HL-60 (cell line): ENCODE measurements around the gene BBOX1.
"Not testable (repeated sequence)": the region's sequence is repeated elsewhere in the genome, so short reads cannot be mapped to it uniquely, and the experiment has no call there.

Experiments used
- DNase-seq, 2 experiments: peaks; one replicate each; pipeline ENCODE4 v3.0.0-alpha.2; 2010 to 2020; ENCODE audit warnings: low read depth in 1 of 2, low spot score in 1 of 2
- H3K27ac ChIP-seq: fragments of 250-450 bp; sonication (Bioruptor Pico); replicated peaks from 2 replicates; pipeline ENCODE4 v1.5.1; 2020; ENCODE audit warnings: mild to moderate bottlenecking, moderate library complexity
- H3K27me3 ChIP-seq: fragments of 250-450 bp; sonication (Bioruptor Pico); 2 replicates; pipeline ENCODE4 v1.5.1; 2021; ENCODE audit warnings: mild to moderate bottlenecking, moderate library complexity; ENCODE audit not compliant: insufficient read depth, poor library complexity, severe bottlenecking
- H3K4me3 ChIP-seq: replicated peaks from 2 replicates; pipeline ENCODE4 v1.5.1; 2011; ENCODE audit warnings: mild to moderate bottlenecking, control low read depth, low read length; ENCODE audit not compliant: insufficient read depth
- GABPA ChIP-seq: IDR thresholded peaks from 2 replicates; pipeline ENCODE4 v1.6.1; 2012; ENCODE audit warnings: low read depth
- POLR2AphosphoS5 ChIP-seq: IDR thresholded peaks from 2 replicates; pipeline ENCODE4 v1.6.1; 2012; ENCODE audit warnings: low read depth
- SPI1 ChIP-seq: IDR thresholded peaks from 2 replicates; pipeline ENCODE4 v1.6.1; 2012; ENCODE audit warnings: low read depth, mild to moderate bottlenecking, borderline replicate concordance
- TF ChIP-seq, protein P1 (sequence below): IDR thresholded peaks from one replicate; pipeline ENCODE4 v1.5.1; 2011; ENCODE audit warnings: low read length, control low read depth, inconsistent platforms; ENCODE audit not compliant: insufficient read depth
- TF ChIP-seq, protein P2 (sequence below): IDR thresholded peaks from 2 replicates; pipeline ENCODE4 v1.6.1; 2012; ENCODE audit warnings: low read depth; ENCODE audit not compliant: insufficient replicate concordance

The BBOX1 gene

DNA sequence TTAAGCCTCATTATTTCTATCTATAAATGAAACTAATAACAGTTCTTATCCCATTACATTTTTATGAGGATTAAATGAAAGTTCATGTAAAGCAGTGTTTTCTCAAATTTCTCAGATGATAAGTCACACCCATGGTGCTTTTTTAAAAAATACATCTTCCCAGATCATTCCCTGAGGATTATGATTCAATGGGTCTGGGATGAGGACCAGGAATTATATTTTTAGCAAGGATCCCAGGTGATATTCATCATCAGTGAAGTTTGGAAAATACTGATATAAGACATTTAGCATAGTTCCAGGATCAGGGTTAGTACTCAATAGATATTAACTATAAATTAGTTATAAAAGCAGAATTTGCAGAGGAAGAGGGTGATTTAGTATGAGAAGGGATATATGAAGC lies 89.1 kb downstream of the BBOX1 start:
- no peaks in the 10 kb centered on the region for H3K27me3 ChIP-seq
- no peak for DNase-seq
- no peak overlapping the region for H3K4me3 ChIP-seq
- H3K27ac ChIP-seq: no peak overlapping the region
- TF ChIP-seq, protein P1, sequence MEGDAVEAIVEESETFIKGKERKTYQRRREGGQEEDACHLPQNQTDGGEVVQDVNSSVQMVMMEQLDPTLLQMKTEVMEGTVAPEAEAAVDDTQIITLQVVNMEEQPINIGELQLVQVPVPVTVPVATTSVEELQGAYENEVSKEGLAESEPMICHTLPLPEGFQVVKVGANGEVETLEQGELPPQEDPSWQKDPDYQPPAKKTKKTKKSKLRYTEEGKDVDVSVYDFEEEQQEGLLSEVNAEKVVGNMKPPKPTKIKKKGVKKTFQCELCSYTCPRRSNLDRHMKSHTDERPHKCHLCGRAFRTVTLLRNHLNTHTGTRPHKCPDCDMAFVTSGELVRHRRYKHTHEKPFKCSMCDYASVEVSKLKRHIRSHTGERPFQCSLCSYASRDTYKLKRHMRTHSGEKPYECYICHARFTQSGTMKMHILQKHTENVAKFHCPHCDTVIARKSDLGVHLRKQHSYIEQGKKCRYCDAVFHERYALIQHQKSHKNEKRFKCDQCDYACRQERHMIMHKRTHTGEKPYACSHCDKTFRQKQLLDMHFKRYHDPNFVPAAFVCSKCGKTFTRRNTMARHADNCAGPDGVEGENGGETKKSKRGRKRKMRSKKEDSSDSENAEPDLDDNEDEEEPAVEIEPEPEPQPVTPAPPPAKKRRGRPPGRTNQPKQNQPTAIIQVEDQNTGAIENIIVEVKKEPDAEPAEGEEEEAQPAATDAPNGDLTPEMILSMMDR: no peak
- TF ChIP-seq POLR2AphosphoS5 (no peak), SPI1 (no peak), GABPA (no peak)
- TF ChIP-seq, protein P2, sequence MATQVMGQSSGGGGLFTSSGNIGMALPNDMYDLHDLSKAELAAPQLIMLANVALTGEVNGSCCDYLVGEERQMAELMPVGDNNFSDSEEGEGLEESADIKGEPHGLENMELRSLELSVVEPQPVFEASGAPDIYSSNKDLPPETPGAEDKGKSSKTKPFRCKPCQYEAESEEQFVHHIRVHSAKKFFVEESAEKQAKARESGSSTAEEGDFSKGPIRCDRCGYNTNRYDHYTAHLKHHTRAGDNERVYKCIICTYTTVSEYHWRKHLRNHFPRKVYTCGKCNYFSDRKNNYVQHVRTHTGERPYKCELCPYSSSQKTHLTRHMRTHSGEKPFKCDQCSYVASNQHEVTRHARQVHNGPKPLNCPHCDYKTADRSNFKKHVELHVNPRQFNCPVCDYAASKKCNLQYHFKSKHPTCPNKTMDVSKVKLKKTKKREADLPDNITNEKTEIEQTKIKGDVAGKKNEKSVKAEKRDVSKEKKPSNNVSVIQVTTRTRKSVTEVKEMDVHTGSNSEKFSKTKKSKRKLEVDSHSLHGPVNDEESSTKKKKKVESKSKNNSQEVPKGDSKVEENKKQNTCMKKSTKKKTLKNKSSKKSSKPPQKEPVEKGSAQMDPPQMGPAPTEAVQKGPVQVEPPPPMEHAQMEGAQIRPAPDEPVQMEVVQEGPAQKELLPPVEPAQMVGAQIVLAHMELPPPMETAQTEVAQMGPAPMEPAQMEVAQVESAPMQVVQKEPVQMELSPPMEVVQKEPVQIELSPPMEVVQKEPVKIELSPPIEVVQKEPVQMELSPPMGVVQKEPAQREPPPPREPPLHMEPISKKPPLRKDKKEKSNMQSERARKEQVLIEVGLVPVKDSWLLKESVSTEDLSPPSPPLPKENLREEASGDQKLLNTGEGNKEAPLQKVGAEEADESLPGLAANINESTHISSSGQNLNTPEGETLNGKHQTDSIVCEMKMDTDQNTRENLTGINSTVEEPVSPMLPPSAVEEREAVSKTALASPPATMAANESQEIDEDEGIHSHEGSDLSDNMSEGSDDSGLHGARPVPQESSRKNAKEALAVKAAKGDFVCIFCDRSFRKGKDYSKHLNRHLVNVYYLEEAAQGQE: no peak

DNA sequence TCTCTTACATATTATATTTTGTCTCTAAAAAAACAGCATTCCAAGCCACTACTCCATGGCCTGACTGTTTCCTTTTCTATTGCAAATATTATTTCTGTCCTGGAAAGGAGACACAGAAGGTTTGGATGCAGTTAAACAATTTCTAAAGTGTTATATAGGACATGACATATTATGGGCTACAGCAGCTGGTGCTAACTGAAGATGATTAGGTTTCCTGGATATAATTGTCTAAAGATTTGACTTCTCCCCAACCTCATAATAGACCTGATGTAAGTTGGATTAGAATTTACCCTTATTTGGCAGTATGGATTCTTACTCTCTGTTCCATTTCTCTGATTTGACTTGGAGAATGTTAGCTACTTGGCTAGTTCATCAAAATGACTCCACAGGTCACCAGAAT lies 90.2 kb downstream of the BBOX1 start:
- no peak for DNase-seq
- H3K4me3 ChIP-seq: no peak overlapping the region
- H3K27ac ChIP-seq: no peak overlapping the region
- H3K27me3 ChIP-seq: no peaks in the 10 kb centered on the region
- TF ChIP-seq, protein P1: no peak
- TF ChIP-seq GABPA (no peak), POLR2AphosphoS5 (no peak), SPI1 (no peak)
- TF ChIP-seq, protein P2: no peak

DNA sequence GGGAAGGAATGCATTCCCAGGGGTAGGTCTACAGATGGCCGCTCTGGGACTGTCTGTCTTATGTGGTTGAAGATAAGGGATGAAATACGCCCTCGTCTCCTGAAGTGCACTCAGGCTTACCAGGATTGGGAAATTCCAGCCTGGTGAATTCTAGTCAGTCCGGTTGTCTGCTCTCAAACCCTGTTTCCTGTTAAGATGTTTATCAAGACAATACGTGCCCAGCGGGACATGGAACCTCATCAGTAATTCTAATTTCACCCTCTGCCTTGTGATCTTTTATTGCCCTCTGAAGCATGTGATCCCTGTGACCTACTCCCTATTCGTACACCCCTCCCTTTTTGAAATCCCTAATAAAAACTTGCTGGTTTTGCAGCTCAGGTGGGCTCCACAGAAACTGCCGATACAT lies 95.3 kb downstream of the BBOX1 start:
- not testable (repeated sequence) for DNase-seq, H3K27me3 ChIP-seq, H3K27ac ChIP-seq, H3K4me3 ChIP-seq

DNA sequence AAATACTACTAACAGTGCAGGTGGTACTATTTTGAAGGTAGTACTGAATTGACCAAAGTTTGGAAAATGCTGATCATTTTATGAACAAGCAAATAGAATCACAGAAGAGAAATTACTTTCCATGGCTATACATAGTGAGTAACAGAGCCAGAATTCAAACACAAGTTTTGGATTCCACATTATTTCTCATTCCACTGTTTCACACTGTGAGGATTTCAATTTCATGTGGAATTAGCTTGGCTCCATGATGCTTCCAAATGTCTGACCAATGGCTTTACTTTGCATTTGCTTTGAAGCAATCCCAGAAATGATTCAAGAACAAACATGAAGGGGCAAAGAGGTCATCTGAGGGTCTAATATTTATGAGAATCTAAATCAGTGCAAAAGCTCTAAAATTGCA lies 98.1 kb downstream of the BBOX1 start:
- no peak for DNase-seq
- TF ChIP-seq SPI1: no peak
- TF ChIP-seq, protein P2: no peak
- no peak for TF ChIP-seq POLR2AphosphoS5
- TF ChIP-seq, protein P1: no peak
- TF ChIP-seq GABPA: no peak
- Histone ChIP-seq H3K4me3 (no peak overlapping the region), H3K27me3 (no peaks in the 10 kb centered on the region), H3K27ac (no peak overlapping the region)
